Measurements from ENCODE around the gene GP5. TPM values are rescaled to one million over a fixed set of nuclear protein-coding genes. Genes with fewer than 3 reads are reported as not detected.

Gene GP5
- total RNA-seq, 1 donor from 2014 or later: not detected

- Histone ChIP-seq H3K27ac (replicated peaks) (no peak overlapping the region), H3K9me3 (replicated peaks) (no peaks in the 10 kb centered on the region), H3K4me1 (no peaks in the 10 kb centered on the region), H3K36me3 (no peaks in the 10 kb centered on the region), H3K4me3 (no peak overlapping the region), H3K27me3 (ENCODE audit: low read depth) (peaks cover 69% of the 10 kb centered on the region)
- DNase-seq: no peak
- intact Hi-C loops (cut with micrococcal nuclease): no loop called here
- no peak for TF ChIP-seq CTCF (IDR thresholded peaks at IDR 0.05; ENCODE audit: borderline replicate concordance)
Measured at GRCh38 chr3:194383276-194383940, 15.7 kb downstream of the GP5 start.

- intact Hi-C loops (cut with micrococcal nuclease): no loop called here
- H3K4me1 ChIP-seq: no peaks in the 10 kb centered on the region
- H3K9me3 ChIP-seq (replicated peaks): no peaks in the 10 kb centered on the region
- no peak overlapping the region for H3K4me3 ChIP-seq
- H3K36me3 ChIP-seq: no peaks in the 10 kb centered on the region
- TF ChIP-seq CTCF (IDR thresholded peaks at IDR 0.05; ENCODE audit: borderline replicate concordance): no peak
- H3K27ac ChIP-seq (replicated peaks): no peak overlapping the region
- DNase-seq: no peak
- peaks cover 71% of the 10 kb centered on the region for H3K27me3 ChIP-seq (ENCODE audit: low read depth)
Measured at GRCh38 chr3:194382892-194383223, 16.2 kb downstream of the GP5 start.

- intact Hi-C loops (cut with micrococcal nuclease): no loop called here
- Histone ChIP-seq H3K4me3 (no peak overlapping the region), H3K27me3 (ENCODE audit: low read depth) (peaks cover 71% of the 10 kb centered on the region), H3K36me3 (no peaks in the 10 kb centered on the region), H3K27ac (replicated peaks) (no peak overlapping the region), H3K9me3 (replicated peaks) (no peaks in the 10 kb centered on the region), H3K4me1 (no peaks in the 10 kb centered on the region)
- no peak for TF ChIP-seq CTCF (IDR thresholded peaks at IDR 0.05; ENCODE audit: borderline replicate concordance)
- no peak for DNase-seq
Measured at GRCh38 chr3:194382196-194382891, 16.7 kb downstream of the GP5 start.

GRCh38 chr3:194381460-194381875 lies 17.6 kb downstream of the GP5 start:
- Histone ChIP-seq H3K9me3 (replicated peaks) (no peaks in the 10 kb centered on the region), H3K36me3 (no peaks in the 10 kb centered on the region), H3K4me1 (no peaks in the 10 kb centered on the region), H3K4me3 (no peak overlapping the region), H3K27me3 (ENCODE audit: low read depth) (peaks cover 76% of the 10 kb centered on the region), H3K27ac (replicated peaks) (no peak overlapping the region)
- no peak for DNase-seq
- no peak for TF ChIP-seq CTCF (IDR thresholded peaks at IDR 0.05; ENCODE audit: borderline replicate concordance)
- intact Hi-C loops (cut with micrococcal nuclease): no loop called here

- DNase-seq: no peak
- TF ChIP-seq CTCF (IDR thresholded peaks at IDR 0.05; ENCODE audit: borderline replicate concordance): no peak
- H3K4me3 ChIP-seq: no peak overlapping the region
- intact Hi-C loops (cut with micrococcal nuclease): no loop called here
- H3K9me3 ChIP-seq (replicated peaks): no peaks in the 10 kb centered on the region
- H3K4me1 ChIP-seq: no peaks in the 10 kb centered on the region
- no peak overlapping the region for H3K27ac ChIP-seq (replicated peaks)
- no peaks in the 10 kb centered on the region for H3K36me3 ChIP-seq
- peaks cover 81% of the 10 kb centered on the region for H3K27me3 ChIP-seq (ENCODE audit: low read depth)
Measured at GRCh38 chr3:194380326-194380725, 18.7 kb downstream of the GP5 start.
